WTC11 (cell line): ENCODE data around the gene HDDC3.

ENCODE experiments used
- NFYB ChIP-seq: sonication (generic); formaldehyde crosslinking; conservative IDR thresholded peaks from 2 replicates; pipeline ENCODE4 v1.8.0; 2022; ENCODE audit warnings: low read depth, missing genetic modification reagents
- ZNF423 ChIP-seq: fragments of 250-450 bp; sonication (Bioruptor Pico); IDR thresholded peaks from 2 replicates; pipeline ENCODE4 v2.1.2; 2022; ENCODE audit warnings: mild to moderate bottlenecking, moderate library complexity
- TF ChIP-seq, protein P1 (sequence below): fragments of 200-600 bp; IDR thresholded peaks from 2 replicates; pipeline ENCODE4 v1.8.0; 2022; ENCODE audit warnings: antibody characterized with exemption
- TF ChIP-seq, protein P2 (sequence below): sonication (generic); formaldehyde crosslinking; IDR thresholded peaks from 2 replicates; pipeline ENCODE4 v1.8.1; 2022; ENCODE audit warnings: mild to moderate bottlenecking, moderate library complexity, missing genetic modification reagents

DNA sequence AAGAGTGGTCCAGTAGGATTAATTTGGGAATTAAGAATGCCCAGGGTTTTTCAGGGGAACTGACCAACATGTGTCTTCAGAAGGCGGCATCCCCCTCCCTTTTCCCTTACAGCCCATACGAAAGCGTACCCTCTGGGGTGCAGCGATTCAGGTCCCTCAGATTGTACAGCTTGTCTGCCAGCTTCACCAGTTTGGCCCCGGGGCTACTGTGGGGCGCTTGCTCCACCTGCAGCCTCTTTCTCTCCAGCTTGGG lies 848 bp downstream of the HDDC3 start:
- TF ChIP-seq, protein P1, sequence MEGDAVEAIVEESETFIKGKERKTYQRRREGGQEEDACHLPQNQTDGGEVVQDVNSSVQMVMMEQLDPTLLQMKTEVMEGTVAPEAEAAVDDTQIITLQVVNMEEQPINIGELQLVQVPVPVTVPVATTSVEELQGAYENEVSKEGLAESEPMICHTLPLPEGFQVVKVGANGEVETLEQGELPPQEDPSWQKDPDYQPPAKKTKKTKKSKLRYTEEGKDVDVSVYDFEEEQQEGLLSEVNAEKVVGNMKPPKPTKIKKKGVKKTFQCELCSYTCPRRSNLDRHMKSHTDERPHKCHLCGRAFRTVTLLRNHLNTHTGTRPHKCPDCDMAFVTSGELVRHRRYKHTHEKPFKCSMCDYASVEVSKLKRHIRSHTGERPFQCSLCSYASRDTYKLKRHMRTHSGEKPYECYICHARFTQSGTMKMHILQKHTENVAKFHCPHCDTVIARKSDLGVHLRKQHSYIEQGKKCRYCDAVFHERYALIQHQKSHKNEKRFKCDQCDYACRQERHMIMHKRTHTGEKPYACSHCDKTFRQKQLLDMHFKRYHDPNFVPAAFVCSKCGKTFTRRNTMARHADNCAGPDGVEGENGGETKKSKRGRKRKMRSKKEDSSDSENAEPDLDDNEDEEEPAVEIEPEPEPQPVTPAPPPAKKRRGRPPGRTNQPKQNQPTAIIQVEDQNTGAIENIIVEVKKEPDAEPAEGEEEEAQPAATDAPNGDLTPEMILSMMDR, result no peak
- TF ChIP-seq NFYB (CRISPR knock-in tag), result no peak
- TF ChIP-seq, protein P2, sequence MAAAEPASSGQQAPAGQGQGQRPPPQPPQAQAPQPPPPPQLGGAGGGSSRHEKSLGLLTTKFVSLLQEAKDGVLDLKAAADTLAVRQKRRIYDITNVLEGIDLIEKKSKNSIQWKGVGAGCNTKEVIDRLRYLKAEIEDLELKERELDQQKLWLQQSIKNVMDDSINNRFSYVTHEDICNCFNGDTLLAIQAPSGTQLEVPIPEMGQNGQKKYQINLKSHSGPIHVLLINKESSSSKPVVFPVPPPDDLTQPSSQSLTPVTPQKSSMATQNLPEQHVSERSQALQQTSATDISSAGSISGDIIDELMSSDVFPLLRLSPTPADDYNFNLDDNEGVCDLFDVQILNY (CRISPR knock-in tag), result no peak
- TF ChIP-seq ZNF423 (CRISPR knock-in tag), result no peak
